SK-N-SH (cell line): ENCODE data around the gene ZNF532. TPM values are rescaled to one million over a fixed set of nuclear protein-coding genes. Genes with fewer than 3 reads are reported as not detected.

Experiments
- CTCF ChIA-PET: fragments of 300-600, 350-600 bp; formaldehyde crosslinking; extraction: SDS; loops from one replicate; lab custom pipeline; 2021; lab: Yijun Ruan, JAX
- POLR2A ChIA-PET: fragments of 350-600 bp; sonication (Branson Sonifier 250); formaldehyde crosslinking; extraction: SDS; loops from one replicate; lab custom pipeline; 2020; ENCODE audit warnings: antibody characterized with exemption, inconsistent platforms; lab: Yijun Ruan, JAX
- DNase-seq: peaks from one replicate; pipeline ENCODE4 v3.0.0; 2012
- H2AFZ ChIP-seq: fragments of 200-600 bp; sonication (generic); 2 replicates; pipeline ENCODE4 v1.8.1; 2016; ENCODE audit warnings: antibody characterized with exemption, mild to moderate bottlenecking, low read depth
- H3F3A ChIP-seq: fragments of 200-600 bp; sonication (generic); replicated peaks from 2 replicates; pipeline ENCODE3; 2016; ENCODE audit warnings: antibody characterized with exemption, mild to moderate bottlenecking; ENCODE audit not compliant: insufficient read depth
- H3K27ac ChIP-seq, 2 experiments: fragments of 200-500 bp in 1 of 2; fragments of 200-600 bp in 1 of 2; sonication (Bioruptor generic) in 1 of 2; sonication (generic), shearing (Covaris generic) in 1 of 2; 2 replicates each; pipeline versions ENCODE4 v1.5.1 to v1.6.1; 2014 to 2016; ENCODE audit warnings: low read depth in 2 of 2, inconsistent platforms in 1 of 2, low read length in 1 of 2, mild to moderate bottlenecking in 1 of 2, mixed read lengths in 1 of 2
- H3K27me3 ChIP-seq: fragments of 200-600 bp; sonication (generic), shearing (Covaris generic); 2 replicates; pipeline ENCODE4 v1.6.1; 2016; ENCODE audit warnings: mixed run types; ENCODE audit not compliant: insufficient read depth
- H3K36me3 ChIP-seq, 2 experiments: fragments of 200-500 bp in 1 of 2; fragments of 200-600 bp in 1 of 2; sonication (Bioruptor generic) in 1 of 2; sonication (generic) in 1 of 2; replicated peaks in 1 of 2; 2 replicates each; pipeline versions ENCODE3 to v1.5.1; 2014 to 2016; ENCODE audit warnings: low read length in 1 of 2, mild to moderate bottlenecking in 1 of 2; ENCODE audit not compliant: insufficient read depth in 2 of 2, control insufficient read depth in 1 of 2
- H3K4me1 ChIP-seq, 2 experiments: fragments of 200-500 bp in 1 of 2; fragments of 200-600 bp in 1 of 2; sonication (Bioruptor generic) in 1 of 2; sonication (generic), shearing (Covaris generic) in 1 of 2; 2 replicates each; pipeline versions ENCODE4 v1.5.1 to v1.6.1; 2014 to 2016; ENCODE audit warnings: low read depth in 1 of 2, low read length in 1 of 2, mixed run types in 1 of 2; ENCODE audit not compliant: insufficient read depth in 2 of 2, control insufficient read depth in 1 of 2
- H3K4me2 ChIP-seq: fragments of 200-600 bp; sonication (generic), shearing (Covaris generic); 2 replicates; pipeline ENCODE4 v1.6.1; 2017; ENCODE audit warnings: mixed run types
- H3K4me3 ChIP-seq, 2 experiments: fragments of 200-500 bp in 1 of 2; fragments of 200-600 bp in 1 of 2; sonication (Bioruptor generic) in 1 of 2; sonication (generic), shearing (Covaris generic) in 1 of 2; 2 replicates each; pipeline versions ENCODE4 v1.5.1 to v1.8.1; 2014 to 2016; ENCODE audit warnings: low read depth in 2 of 2, inconsistent platforms in 1 of 2, low read length in 1 of 2, mild to moderate bottlenecking in 1 of 2, mixed read lengths in 1 of 2, moderate library complexity in 1 of 2
- H3K79me2 ChIP-seq: fragments of 200-600 bp; sonication (generic); 2 replicates; pipeline ENCODE4 v1.8.1; 2017; ENCODE audit warnings: mild to moderate bottlenecking; ENCODE audit not compliant: insufficient read depth
- H3K9ac ChIP-seq: fragments of 200-600 bp; sonication (generic); 2 replicates; pipeline ENCODE4 v1.6.1; 2017; ENCODE audit warnings: mixed run types
- H3K9me2 ChIP-seq: fragments of 200-600 bp; sonication (generic); 2 replicates; pipeline ENCODE4 v1.6.1; 2017; ENCODE audit warnings: mixed run types
- H3K9me3 ChIP-seq: fragments of 200-600 bp; sonication (generic); 2 replicates; pipeline ENCODE4 v1.6.1; 2017; ENCODE audit warnings: mixed run types, mild to moderate bottlenecking, moderate library complexity
- H4K20me1 ChIP-seq: fragments of 200-600 bp; sonication (generic); 2 replicates; pipeline ENCODE4 v1.6.1; 2017; ENCODE audit warnings: mild to moderate bottlenecking, mixed run types; ENCODE audit not compliant: insufficient read depth
- CHD2 ChIP-seq: fragments of 150-350 bp; IDR thresholded peaks from 2 replicates; pipeline ENCODE4 v1.6.1; 2018; ENCODE audit warnings: low read length; ENCODE audit not compliant: partially characterized antibody
- ELF1 ChIP-seq: IDR thresholded peaks from 2 replicates; pipeline ENCODE4 v1.4.0; 2012
- EP300 ChIP-seq, 2 experiments: IDR thresholded peaks; 2 replicates each; pipeline versions ENCODE4 v1.4.0 to v1.6.1; 2012; ENCODE audit warnings: borderline replicate concordance in 1 of 2, low read depth in 1 of 2, low read length in 1 of 2
- FOSL2 ChIP-seq: IDR thresholded peaks from 2 replicates; pipeline ENCODE4 v1.4.0; 2012; ENCODE audit warnings: low read depth, mild to moderate bottlenecking, moderate library complexity, borderline replicate concordance
- FOXJ3 ChIP-seq: sonication (generic); formaldehyde crosslinking; IDR thresholded peaks from 2 replicates; pipeline ENCODE4 v1.5.1; 2020; ENCODE audit warnings: mild to moderate bottlenecking, missing genetic modification reagents
- GATA2 ChIP-seq: sonication (generic); formaldehyde crosslinking; IDR thresholded peaks from 2 replicates; pipeline ENCODE4 v1.5.0; 2020; ENCODE audit warnings: mild to moderate bottlenecking, missing genetic modification reagents
- IRF3 ChIP-seq: fragments of 150-350 bp; IDR thresholded peaks from 2 replicates; pipeline ENCODE4 v1.6.1; 2016; ENCODE audit warnings: mild to moderate bottlenecking, low read depth, low read length
- JUND ChIP-seq: IDR thresholded peaks from 2 replicates; pipeline ENCODE4 v1.4.0; 2012
- MXI1 ChIP-seq: IDR thresholded peaks from 2 replicates; pipeline ENCODE4 v1.6.1; 2012; ENCODE audit warnings: mild to moderate bottlenecking, low read depth, low read length, improper control_type of control experiment
- NFIC ChIP-seq: IDR thresholded peaks from 2 replicates; pipeline ENCODE4 v1.4.0; 2012; ENCODE audit warnings: borderline replicate concordance
- NRF1 ChIP-seq: IDR thresholded peaks from 2 replicates; pipeline ENCODE4 v1.6.1; 2012; ENCODE audit warnings: low read depth, mild to moderate bottlenecking, low read length
- RCOR1 ChIP-seq: fragments of 150-350 bp; IDR thresholded peaks from 2 replicates; pipeline ENCODE4 v1.6.1; 2017; ENCODE audit warnings: antibody characterized with exemption, low read length
- REST ChIP-seq: IDR thresholded peaks from 2 replicates; pipeline ENCODE4 v1.6.1; 2012; ENCODE audit warnings: mild to moderate bottlenecking, low read depth, low read length, moderate library complexity
- SMC3 ChIP-seq: IDR thresholded peaks from 2 replicates; pipeline ENCODE4 v1.6.1; 2012; ENCODE audit warnings: low read depth, low read length, improper control_type of control experiment
- TEAD4 ChIP-seq: IDR thresholded peaks from 2 replicates; pipeline ENCODE4 v1.4.0; 2012; ENCODE audit warnings: mild to moderate bottlenecking, borderline replicate concordance; ENCODE audit not compliant: insufficient read depth
- WGBS: methylation state at CpG from one replicate; pipeline ENCODE4 v1.1.6; 2017; ENCODE audit warnings: low lambda C conversion rate; 5-methylcytosine and 5-hydroxymethylcytosine counted together
- polyA plus RNA-seq, 3 experiments: library from polyadenylated mRNA; depleted of rRNA; stranded (reverse); fragments of >200 nt; gene quantifications; 2 replicates each; pipeline ENCODE4 v1.2.3, GENCODE V29; 2012

The ZNF532 gene
- polyA plus RNA-seq, 1 of the 3 experiments (the other 2 are of a cell fraction) = 34.7 TPM

- no peak for TF ChIP-seq REST
- no peak for TF ChIP-seq JUND
- no peak for TF ChIP-seq IRF3
- TF ChIP-seq SMC3 = no peak
- TF ChIP-seq TEAD4 = no peak
- TF ChIP-seq CHD2 = no peak
- no peak for TF ChIP-seq FOSL2
These were observed 38.9 kb downstream of the ZNF532 start (continued) for GRCh38 chr18:58903533-58903932.

GRCh38 chr18:58905777-58906428 lies 41.2 kb downstream of the ZNF532 start:
- Histone ChIP-seq H2AFZ (no peak overlapping the region), H3K36me3 (peaks cover 0 to 37% of the 10 kb centered on the region in 2 experiments), H3K4me2 (no peak overlapping the region), H3K9ac (no peak overlapping the region), H3K27ac (no peak overlapping the region), H3K79me2 (peaks cover 74% of the 10 kb centered on the region), H3K9me2 (no peaks in the 10 kb centered on the region), H3K27me3 (no peaks in the 10 kb centered on the region), H3F3A (no peaks in the 10 kb centered on the region), H3K4me1 (no peaks in the 10 kb centered on the region), H3K9me3 (no peaks in the 10 kb centered on the region), H3K4me3 (no peak overlapping the region), H4K20me1 (no peaks in the 10 kb centered on the region)
- CTCF ChIA-PET = no interaction called here
- 92% methylated on average over 10 of the region's 10 CpGs for WGBS
- POLR2A ChIA-PET = no interaction called here
- DNase-seq = no peak
- TF ChIP-seq JUND (no peak), EP300 (IDR thresholded peaks at IDR 0.05; ENCODE audit: borderline replicate concordance in 1 of 2, low read depth in 1 of 2, low read length in 1 of 2) (no peak), NFIC (no peak)

- no peaks in the 10 kb centered on the region for H3F3A ChIP-seq
- peaks cover 0 to 36% of the 10 kb centered on the region in 2 experiments for H3K36me3 ChIP-seq
- H3K9me3 ChIP-seq = no peaks in the 10 kb centered on the region
- 91% methylated on average over 1 of the region's 1 CpG for WGBS
- TF ChIP-seq MXI1 (no peak), SMC3 (no peak), RCOR1 (no peak), GATA2 (no peak), NRF1 (no peak), ELF1 (no peak), FOXJ3 (CRISPR knock-in tag) (no peak)
- TF ChIP-seq, all 33 proteins: peak for 0
- no peaks in the 10 kb centered on the region for H3K27me3 ChIP-seq
- no peak overlapping the region for H3K4me2 ChIP-seq
- no peak overlapping the region for H3K27ac ChIP-seq
- peaks cover 0 to 8% of the 10 kb centered on the region in 2 experiments; a peak in 1 of 4 replicates for H3K4me1 ChIP-seq
- CTCF ChIA-PET = interaction anchor here (0.7 kb wide), 1 partner anchor 162 kb away, joined by 3 read pairs; no protein-coding TSS in a partner anchor
- no peaks in the 10 kb centered on the region for H3K9me2 ChIP-seq
- no peak for DNase-seq
- H3K9ac ChIP-seq = no peak overlapping the region
- peaks cover 81% of the 10 kb centered on the region for H3K79me2 ChIP-seq
- no peak overlapping the region for H2AFZ ChIP-seq
- H4K20me1 ChIP-seq = no peaks in the 10 kb centered on the region
- POLR2A ChIA-PET = no interaction called here
- H3K4me3 ChIP-seq = no peak overlapping the region
These were observed 43.3 kb downstream of the ZNF532 start for GRCh38 chr18:58908006-58908405.
